OCI-LY3 (cell line): ENCODE measurements around the gene ME1.

Experiments used
- H2AFZ ChIP-seq: fragments of 200-600, 300-600 bp; shearing (Covaris generic); 2 replicates; pipeline ENCODE4 v1.6.0; 2014; ENCODE audit warnings: antibody characterized with exemption, low read depth, low read length
- H3K27ac ChIP-seq: fragments of 200-600, 300-600 bp; sonication (generic); 2 replicates; pipeline ENCODE4 v1.5.1; 2014; ENCODE audit warnings: mild to moderate bottlenecking, low read length, moderate library complexity, mixed read lengths
- H3K27me3 ChIP-seq: fragments of 200-600, 300-600 bp; sonication (generic); 2 replicates; pipeline ENCODE4 v1.6.1; 2014; ENCODE audit warnings: low read depth, low read length, mixed read lengths
- H3K36me3 ChIP-seq: fragments of 200-600, 300-600 bp; sonication (generic); replicated peaks from 2 replicates; pipeline ENCODE3; 2014; ENCODE audit warnings: low read depth, low read length, mixed read lengths
- H3K4me1 ChIP-seq: fragments of 300-600, 200-600 bp; sonication (generic); 2 replicates; pipeline ENCODE4 v1.6.1; 2014; ENCODE audit warnings: low read length, mixed read lengths
- H3K4me2 ChIP-seq: fragments of 200-600, 300-600 bp; sonication (generic); 2 replicates; pipeline ENCODE4 v1.6.1; 2014; ENCODE audit warnings: low read length, mixed read lengths
- H3K4me3 ChIP-seq: fragments of 300-600, 200-600 bp; sonication (generic); 2 replicates; pipeline ENCODE4 v1.5.1; 2014; ENCODE audit warnings: antibody characterized with exemption, mild to moderate bottlenecking, low read length, moderate library complexity
- H3K79me2 ChIP-seq: fragments of 300-600, 200-600 bp; shearing (Covaris generic); 2 replicates; pipeline ENCODE4 v1.6.1; 2014; ENCODE audit warnings: mild to moderate bottlenecking, low read length, mixed read lengths
- H3K9ac ChIP-seq: fragments of 300-600, 200-600 bp; shearing (Covaris generic); 2 replicates; pipeline ENCODE4 v1.6.0; 2014; ENCODE audit warnings: mild to moderate bottlenecking, low read length, moderate library complexity
- H3K9me3 ChIP-seq: fragments of 200-600, 300-600 bp; shearing (Covaris generic); 2 replicates; pipeline ENCODE4 v1.6.1; 2014; ENCODE audit warnings: low read length, mixed read lengths; ENCODE audit not compliant: insufficient read depth
- H4K20me1 ChIP-seq: fragments of 200-600, 300-600 bp; sonication (generic); 2 replicates; pipeline ENCODE4 v1.6.1; 2016; ENCODE audit warnings: low read length, mixed read lengths; ENCODE audit not compliant: insufficient read depth
- EZH2phosphoT487 ChIP-seq: fragments of 200-600 bp; shearing (Covaris generic); IDR thresholded peaks from 2 replicates; pipeline ENCODE4 v1.6.1; 2018; ENCODE audit warnings: antibody characterized with exemption, mixed run types, low read depth
- TF ChIP-seq, protein P1 (sequence below): fragments of 200-600, 300-600 bp; sonication (generic); IDR thresholded peaks from 2 replicates; pipeline ENCODE4 v1.5.1; 2014; ENCODE audit warnings: antibody characterized with exemption, low read length, low read depth

Gene ME1

DNA sequence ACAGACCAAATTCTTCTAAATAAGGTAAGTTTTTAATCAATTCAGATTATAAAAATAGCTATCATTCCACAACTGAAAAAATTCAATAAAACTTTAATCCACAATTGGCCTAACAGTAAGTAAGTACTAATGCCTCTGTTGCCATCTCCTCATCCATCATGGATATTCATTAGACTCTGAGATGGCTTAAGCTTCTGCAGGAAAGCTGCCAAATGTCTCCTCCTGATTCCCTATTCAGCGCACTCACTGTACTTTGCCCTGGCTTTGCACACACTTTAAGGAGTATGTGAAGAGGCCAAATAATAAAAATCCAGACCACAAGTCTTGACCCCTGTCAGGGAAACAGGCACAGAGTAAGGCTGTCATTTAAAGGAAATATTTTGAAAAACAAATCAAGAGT lies 261.3 kb downstream of the ME1 start:
- H3K36me3 ChIP-seq = peaks cover 80% of the 10 kb centered on the region
- H3K4me1 ChIP-seq = no peaks in the 10 kb centered on the region
- H3K27me3 ChIP-seq = no peaks in the 10 kb centered on the region
- no peak overlapping the region for H2AFZ ChIP-seq
- TF ChIP-seq, protein P1, sequence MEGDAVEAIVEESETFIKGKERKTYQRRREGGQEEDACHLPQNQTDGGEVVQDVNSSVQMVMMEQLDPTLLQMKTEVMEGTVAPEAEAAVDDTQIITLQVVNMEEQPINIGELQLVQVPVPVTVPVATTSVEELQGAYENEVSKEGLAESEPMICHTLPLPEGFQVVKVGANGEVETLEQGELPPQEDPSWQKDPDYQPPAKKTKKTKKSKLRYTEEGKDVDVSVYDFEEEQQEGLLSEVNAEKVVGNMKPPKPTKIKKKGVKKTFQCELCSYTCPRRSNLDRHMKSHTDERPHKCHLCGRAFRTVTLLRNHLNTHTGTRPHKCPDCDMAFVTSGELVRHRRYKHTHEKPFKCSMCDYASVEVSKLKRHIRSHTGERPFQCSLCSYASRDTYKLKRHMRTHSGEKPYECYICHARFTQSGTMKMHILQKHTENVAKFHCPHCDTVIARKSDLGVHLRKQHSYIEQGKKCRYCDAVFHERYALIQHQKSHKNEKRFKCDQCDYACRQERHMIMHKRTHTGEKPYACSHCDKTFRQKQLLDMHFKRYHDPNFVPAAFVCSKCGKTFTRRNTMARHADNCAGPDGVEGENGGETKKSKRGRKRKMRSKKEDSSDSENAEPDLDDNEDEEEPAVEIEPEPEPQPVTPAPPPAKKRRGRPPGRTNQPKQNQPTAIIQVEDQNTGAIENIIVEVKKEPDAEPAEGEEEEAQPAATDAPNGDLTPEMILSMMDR = no peak
- no peak for TF ChIP-seq EZH2phosphoT487
- no peaks in the 10 kb centered on the region for H4K20me1 ChIP-seq
- H3K9ac ChIP-seq = no peak overlapping the region
- no peak overlapping the region for H3K4me2 ChIP-seq
- no peaks in the 10 kb centered on the region for H3K79me2 ChIP-seq
- H3K4me3 ChIP-seq = no peak overlapping the region
- H3K9me3 ChIP-seq = no peaks in the 10 kb centered on the region
- H3K27ac ChIP-seq = no peak overlapping the region

DNA sequence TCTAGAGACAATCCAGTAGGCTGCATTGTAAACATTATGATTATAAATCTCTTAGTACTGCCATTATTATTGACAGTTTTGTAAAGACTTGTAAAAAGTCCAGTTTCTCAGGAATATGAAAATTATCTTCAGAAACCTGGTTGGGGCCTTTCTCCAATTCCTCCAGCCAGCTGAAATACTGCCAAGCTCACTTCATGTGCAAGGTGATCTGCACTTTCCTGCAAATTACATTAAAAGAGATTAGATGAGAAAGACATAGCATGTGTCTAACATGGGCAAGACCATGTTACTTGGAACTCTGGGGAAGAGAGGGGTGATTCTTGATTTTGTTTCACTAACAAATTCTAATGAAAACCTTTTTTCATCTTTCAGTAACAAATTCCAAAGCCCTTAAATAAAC lies 261.7 kb downstream of the ME1 start:
- no peak overlapping the region for H3K27ac ChIP-seq
- TF ChIP-seq, protein P1 = no peak
- no peak for TF ChIP-seq EZH2phosphoT487
- H3K4me3 ChIP-seq = no peak overlapping the region
- H3K36me3 ChIP-seq = peaks cover 80% of the 10 kb centered on the region
- no peaks in the 10 kb centered on the region for H4K20me1 ChIP-seq
- no peak overlapping the region for H3K9ac ChIP-seq
- H3K27me3 ChIP-seq = no peaks in the 10 kb centered on the region
- H3K9me3 ChIP-seq = no peaks in the 10 kb centered on the region
- no peaks in the 10 kb centered on the region for H3K79me2 ChIP-seq
- no peaks in the 10 kb centered on the region for H3K4me1 ChIP-seq
- no peak overlapping the region for H3K4me2 ChIP-seq
- H2AFZ ChIP-seq = no peak overlapping the region

DNA sequence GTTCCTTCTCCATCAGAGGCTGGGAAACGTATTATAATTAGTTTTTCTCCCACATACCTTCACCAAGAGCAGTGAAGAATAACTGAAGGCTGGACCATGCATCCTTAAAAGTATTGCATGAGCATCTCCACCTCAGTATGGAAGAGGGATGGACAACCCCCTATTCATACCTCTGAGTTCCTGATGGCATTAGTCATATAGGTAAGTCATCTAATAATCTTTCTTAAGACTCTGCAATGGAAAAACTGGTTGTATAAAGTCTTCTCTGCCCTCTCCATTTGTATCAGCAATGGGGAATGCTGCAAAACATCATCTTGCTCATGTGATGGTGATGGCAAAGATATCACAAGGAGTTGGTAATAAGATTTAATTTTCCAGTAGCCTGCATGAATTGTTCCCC lies 262.3 kb downstream of the ME1 start:
- no peaks in the 10 kb centered on the region for H3K9me3 ChIP-seq
- no peak overlapping the region for H3K27ac ChIP-seq
- no peak overlapping the region for H3K4me2 ChIP-seq
- H3K36me3 ChIP-seq = peaks cover 84% of the 10 kb centered on the region
- no peak overlapping the region for H3K9ac ChIP-seq
- no peak overlapping the region for H2AFZ ChIP-seq
- TF ChIP-seq, protein P1 = no peak
- no peak for TF ChIP-seq EZH2phosphoT487
- H4K20me1 ChIP-seq = no peaks in the 10 kb centered on the region
- no peaks in the 10 kb centered on the region for H3K4me1 ChIP-seq
- H3K4me3 ChIP-seq = no peak overlapping the region
- no peaks in the 10 kb centered on the region for H3K27me3 ChIP-seq
- no peaks in the 10 kb centered on the region for H3K79me2 ChIP-seq

DNA sequence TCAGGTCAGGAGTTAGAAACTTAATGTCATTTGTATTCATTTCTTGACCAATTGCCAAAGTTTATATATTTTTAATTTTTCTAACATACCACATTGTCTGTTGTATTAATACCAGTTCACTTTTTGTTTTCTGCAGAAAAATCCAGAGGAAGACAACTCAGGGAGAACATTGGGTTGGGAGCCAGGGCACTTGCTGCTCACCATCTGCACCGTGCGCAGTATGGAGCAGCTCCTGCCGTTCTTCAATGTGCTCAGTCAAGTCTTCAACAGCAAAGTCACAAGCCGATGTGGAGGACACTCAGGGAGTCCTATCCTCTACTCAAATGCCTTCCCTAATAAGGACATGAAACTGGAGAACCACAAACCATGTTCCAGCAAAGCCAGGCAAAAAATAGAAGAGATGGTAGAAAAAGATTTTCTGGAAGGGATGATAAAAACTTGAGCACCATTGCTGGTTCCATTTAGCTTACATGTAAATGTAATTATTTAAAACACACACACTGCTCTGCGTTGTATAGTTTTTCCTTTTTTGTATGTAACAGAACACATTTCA lies 263.0 kb downstream of the ME1 start:
- H3K79me2 ChIP-seq = no peaks in the 10 kb centered on the region
- H3K27ac ChIP-seq = no peak overlapping the region
- H3K36me3 ChIP-seq = peaks cover 82% of the 10 kb centered on the region
- no peaks in the 10 kb centered on the region for H3K27me3 ChIP-seq
- no peak overlapping the region for H3K4me2 ChIP-seq
- no peaks in the 10 kb centered on the region for H4K20me1 ChIP-seq
- no peak for TF ChIP-seq EZH2phosphoT487
- TF ChIP-seq, protein P1 = no peak
- no peak overlapping the region for H2AFZ ChIP-seq
- no peaks in the 10 kb centered on the region for H3K4me1 ChIP-seq
- H3K4me3 ChIP-seq = no peak overlapping the region
- no peak overlapping the region for H3K9ac ChIP-seq
- H3K9me3 ChIP-seq = no peaks in the 10 kb centered on the region
